HG02623 (cell line): Measurements from ENCODE around the gene SGMS1.
"Not testable (repeated sequence)": the region's sequence is repeated elsewhere in the genome, so short reads cannot be mapped to it uniquely, and the experiment has no call there.

Experiments
- ATAC-seq: cut with Tn5 transposase; IDR thresholded peaks from one replicate; pipeline ENCODE4 v1.9.1; 2021; ENCODE audit warnings: moderate library complexity; ENCODE audit not compliant: unreplicated experiment

The SGMS1 gene

DNA sequence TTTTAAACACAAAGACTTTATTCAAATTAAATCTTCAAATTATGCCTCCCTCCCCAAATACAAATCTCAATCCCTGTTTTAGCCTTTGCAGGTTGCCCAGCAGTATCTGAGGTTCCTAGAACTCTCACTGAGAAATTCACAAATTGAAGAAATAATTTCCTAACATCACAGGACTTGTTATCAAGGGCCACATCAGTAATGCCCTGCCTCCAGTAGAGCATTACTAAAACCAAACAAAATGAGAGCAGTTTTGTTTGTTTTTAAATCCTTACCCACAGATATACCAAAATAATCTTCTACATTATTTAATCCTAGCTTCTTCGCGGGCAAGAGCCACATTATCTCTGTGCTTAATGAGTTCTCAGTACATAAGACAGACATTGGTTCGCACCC, 152.2 kb downstream of the SGMS1 start:
- no peak for ATAC-seq

DNA sequence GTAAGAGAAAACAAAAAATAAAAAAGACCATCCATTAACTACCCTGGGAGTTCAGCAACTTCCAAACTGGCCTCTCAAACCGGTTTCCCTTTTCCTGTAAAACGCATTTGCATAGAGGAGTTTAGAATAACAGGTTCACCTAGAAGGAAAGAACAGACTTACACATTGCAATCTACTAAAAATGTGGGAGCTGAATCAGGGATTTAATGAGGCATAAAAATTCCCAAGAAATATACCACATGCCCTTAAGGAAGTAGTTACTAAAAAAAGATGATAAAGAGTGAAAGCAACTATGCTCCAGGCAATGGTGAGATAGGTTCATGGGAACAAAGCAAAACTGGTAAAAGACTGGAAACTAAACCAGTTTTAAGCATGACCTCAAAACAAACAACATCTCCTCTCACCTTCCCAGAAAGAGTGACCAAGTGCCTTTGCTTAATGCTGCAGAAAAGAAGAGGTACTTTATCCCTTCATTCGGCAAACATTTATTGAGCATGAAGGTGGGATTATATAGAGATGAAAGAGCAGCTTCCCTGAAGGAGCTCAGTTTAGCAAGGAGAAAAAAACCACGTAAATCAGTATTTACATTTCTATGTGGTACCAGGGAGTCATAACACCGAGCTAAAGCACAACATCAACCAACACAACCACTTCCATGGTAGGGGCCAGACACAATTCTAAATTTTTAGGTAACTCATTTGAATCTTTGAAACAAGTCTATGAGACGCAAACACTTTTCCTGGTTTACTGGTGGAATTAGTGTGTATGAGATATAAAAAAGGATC, 152.8 kb downstream of the SGMS1 start:
- ATAC-seq, result no peak

DNA sequence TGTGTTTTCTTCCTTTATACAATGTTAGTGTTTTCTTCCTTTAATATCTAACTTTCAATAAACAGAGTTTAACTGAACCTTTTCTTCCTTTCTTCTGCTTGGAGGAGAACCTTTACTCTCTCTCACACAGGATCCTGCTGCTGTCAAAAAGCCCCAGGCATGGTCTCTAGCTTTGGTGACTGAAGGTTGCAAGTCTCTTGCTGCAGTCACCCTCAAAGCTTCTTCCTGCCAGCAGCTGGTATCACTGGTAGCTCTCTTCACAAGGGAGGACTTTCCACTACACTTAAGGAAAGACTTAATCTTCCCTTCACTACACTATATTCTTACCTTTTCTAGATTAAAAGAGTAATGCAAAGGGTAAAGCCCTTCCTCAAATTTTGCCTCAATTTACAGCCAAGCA, 153.4 kb downstream of the SGMS1 start:
- ATAC-seq, result peak; percentile 59

DNA sequence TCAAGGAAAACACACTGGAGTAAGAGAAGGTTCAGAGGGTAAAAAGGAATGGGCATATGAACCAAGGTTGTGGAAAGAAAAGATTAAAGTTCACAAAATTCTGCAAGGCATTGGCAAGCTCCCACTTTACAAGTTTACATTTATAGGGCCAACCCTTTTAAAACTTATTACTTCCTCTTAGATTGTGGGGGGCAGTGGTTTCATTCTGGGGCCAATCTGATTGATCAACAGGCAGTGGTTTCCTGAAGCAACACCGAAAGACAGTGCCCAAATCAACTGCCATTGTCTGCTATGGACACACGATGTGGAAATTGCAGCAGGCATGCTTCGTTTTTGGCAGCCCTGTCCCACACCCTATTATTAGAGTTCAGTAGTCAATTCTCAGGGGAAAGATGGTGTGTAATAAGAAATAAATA, 154.0 kb downstream of the SGMS1 start:
- no peak for ATAC-seq

DNA sequence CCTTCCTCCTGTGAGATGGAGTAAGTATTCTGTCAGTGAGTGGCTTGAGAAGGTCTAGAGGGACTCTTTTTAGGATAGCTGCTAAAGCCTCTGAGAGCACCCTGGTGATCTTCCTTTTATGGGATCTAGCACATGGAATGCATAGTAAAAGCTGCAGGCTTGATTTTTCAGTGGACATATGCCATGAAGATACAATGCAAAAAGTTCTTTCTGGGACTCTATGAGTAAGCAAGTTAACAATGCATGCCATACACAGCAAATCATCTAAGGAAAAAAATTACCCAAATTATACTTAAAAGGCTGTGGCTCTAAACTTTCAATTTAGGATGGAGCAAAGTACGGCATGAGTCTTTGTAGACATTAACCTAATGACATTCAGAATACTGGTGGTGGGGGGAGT, 154.5 kb downstream of the SGMS1 start:
- no peak for ATAC-seq

DNA sequence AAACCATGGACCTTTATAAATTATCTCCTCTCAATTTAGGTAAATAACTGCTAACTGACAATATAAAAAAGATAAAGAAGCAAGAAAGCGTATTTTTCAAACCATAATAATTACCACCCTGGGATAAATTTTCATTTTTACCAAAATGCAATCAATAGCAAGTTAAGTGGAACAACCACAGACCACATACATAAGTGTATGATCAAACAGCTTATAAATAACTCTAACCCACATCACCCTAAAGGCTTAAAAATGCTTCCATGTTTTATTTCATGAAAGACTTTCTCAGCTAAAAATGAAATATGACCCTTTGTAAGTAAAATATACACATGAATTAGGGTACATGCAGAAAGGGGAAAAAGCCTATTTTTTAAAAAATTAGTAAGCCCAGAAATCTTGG, 156.5 kb downstream of the SGMS1 start:
- ATAC-seq, result no peak

DNA sequence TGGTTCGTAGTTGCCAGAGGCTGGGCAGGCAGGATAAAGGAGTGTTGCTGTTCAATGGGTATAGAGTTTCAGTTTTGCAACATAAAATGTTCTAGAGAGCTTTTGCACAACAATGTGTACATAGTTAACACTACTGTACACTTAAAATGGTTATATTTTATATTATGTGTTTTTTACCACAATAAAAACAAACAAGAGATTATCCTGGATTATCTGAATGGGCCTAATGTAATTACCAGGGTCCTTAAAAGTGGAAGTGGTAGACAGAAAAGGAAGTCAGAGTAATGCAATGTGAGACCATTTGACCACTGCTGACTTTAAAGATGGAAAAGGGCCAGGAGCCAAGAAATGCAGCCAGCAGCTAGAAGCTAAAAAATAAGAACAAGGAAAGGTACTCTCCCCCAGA, 159.7 kb downstream of the SGMS1 start:
- no peak for ATAC-seq

DNA sequence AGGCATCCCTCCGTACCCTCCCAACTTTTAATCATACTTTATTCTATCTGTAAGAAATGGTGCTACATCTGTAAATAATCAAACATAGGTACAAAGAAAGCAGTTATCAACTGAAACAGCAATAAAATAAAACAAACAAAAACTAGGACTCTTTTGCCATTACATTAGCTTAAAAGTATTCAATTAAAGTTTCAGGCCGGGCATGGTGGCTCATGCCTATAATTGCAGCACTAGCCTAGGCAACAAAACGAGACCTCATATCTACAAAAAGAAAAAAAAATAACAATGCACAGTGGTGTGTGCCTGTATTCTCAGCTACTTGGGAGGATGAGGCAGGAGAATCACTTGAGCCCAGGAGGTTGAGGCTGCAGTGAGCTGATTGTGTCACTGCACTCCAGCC, 161.9 kb downstream of the SGMS1 start:
- no peak for ATAC-seq

DNA sequence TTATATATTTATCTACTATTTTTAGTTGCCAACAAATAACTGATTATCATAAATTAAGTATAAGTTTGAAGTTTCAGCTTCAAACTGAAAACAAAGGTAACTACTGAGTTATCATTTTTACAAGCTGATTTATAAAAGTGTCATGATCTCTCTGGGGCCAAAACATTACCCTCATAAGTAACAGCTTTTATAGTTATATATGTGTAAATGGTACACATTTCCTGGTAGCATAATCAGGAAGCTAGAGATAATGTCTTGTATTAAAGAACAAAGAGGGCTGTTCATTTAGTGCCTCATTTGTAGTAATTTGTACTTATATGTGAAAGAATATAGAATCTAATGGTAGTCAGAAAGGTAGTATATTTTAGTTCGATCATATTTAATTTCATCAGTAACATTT, 162.6 kb downstream of the SGMS1 start:
- no peak for ATAC-seq

DNA sequence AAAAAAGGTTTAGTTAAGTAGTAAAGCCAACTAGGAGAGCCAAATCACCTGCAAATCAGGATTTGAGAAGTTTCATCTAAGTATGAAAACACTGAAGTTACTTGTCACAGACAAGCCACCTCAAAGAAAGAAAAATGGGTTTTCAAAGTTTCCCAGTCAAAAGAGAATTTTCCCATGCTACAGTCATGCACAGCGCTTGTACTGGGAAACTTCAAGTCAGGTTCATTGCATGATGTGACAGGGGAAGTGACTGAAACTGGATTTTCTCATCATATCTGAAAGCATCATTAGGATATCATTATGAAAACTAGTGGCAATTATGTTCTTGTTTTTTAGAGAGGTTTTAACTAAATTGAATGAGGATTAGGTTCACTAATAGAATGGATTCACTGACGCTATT, 167.0 kb downstream of the SGMS1 start:
- peak; percentile 29 for ATAC-seq

DNA sequence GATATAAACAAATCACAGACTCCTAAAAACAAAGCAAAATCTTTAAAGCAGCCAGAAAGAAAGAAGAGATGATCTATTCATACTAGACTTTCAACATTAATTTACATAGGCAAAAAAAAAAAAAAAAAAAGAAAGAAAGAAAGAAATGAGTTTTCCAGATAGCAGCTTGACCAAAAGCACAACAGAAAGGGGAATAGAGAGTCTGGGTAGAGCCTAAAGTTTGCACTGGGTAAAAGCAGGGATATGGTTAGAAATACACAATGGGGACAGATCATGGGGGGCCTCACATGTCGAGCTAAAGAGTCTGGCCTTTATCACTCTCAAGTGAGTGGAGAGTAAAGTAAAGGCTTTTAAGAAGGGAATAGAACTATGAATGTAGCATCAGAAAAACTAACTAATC, 169.8 kb downstream of the SGMS1 start:
- ATAC-seq, result no peak

DNA sequence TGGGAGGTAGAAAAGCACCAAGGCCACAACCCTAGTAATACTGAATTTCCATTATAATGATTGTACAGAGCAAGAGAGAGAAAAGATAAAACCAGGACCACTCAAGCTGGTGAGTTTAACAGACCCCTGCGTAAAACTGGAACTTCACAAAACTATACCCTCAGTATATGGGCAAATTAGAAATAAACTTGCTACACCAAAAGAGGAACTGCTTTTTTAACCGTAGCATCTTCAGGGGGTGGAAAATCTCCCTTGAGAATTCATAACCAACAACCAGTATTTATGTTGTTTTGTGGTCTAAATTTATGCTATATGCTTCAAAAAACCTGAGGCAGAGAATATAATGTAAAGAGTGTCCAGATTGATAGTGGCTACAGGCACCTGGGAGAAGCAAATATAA, 171.2 kb downstream of the SGMS1 start:
- peak; percentile 32 for ATAC-seq

DNA sequence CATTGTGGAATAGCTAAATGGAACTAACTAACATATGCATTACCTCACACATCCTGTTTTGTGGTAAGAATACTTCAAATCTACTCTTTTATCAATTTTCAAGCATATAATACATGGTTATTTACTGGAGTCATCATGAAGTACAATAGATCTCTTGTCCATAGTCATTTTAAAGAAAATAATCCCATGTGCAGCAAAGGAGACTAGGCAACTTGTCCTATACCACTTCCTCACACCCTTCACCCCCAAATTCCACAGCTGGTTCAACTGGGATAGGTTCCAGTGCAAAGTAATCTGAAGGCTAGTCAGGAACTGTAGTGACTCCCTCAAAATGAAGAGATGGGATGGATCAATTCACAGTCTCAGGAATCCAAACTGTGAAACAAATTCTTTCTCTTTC, 176.1 kb downstream of the SGMS1 start:
- ATAC-seq, result no peak

DNA sequence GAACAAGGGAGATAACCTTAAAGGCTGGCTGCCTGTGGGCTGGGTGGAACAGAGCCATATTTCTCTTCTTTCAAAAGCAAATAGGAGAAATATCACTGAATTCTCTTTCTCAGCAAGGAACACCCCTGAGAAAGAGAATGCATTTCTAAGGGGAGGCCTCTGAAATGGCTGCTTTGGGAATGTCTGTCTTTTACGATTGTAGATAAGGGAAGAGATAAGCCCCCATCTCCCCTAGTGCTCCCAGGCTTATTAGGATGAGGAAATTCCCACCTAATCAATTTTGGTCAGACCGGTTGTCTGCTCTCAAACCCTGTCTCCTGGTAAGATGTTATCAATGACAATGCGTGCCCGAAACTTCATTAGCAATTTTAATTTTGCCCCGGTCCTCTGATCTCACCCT, 178.0 kb downstream of the SGMS1 start:
- not testable (repeated sequence) for ATAC-seq

DNA sequence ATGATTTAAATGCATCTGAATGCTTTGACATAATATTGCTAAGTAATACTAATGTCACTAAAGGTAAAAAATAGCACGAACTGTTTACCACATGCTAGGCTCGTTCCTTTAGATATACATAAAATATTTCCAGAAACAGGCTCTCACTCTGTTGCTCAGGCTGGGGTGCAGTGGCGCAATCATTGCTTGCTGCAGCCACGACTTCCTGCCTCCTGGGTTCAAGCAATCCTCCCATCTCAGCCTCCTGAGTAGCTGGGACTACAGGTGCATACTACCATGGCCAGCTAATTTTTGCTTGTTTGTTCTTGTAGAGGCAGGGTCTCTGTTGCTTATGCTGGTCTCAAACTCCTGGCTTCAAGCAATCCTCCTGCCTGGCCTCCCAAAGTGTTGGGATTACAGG, 183.3 kb downstream of the SGMS1 start:
- ATAC-seq, result no peak

DNA sequence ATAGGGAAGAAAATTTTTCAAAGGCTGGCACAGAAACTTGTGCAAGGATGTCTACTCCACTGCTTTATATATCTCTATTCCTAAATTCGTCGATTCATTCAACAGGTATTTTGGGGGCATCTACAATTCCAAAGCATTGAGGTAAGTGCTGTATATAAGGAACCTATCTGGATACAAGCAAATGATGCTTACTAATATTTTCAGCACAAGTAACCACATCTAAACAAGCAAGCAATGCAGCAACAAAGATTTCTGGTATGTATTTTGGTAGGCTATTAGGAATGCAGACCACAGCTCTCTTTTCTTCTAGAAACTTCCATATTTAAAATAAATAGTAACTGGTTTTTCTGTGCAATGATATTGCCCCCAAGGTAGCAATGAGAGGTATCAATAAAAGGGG, 183.9 kb downstream of the SGMS1 start:
- ATAC-seq, result no peak

DNA sequence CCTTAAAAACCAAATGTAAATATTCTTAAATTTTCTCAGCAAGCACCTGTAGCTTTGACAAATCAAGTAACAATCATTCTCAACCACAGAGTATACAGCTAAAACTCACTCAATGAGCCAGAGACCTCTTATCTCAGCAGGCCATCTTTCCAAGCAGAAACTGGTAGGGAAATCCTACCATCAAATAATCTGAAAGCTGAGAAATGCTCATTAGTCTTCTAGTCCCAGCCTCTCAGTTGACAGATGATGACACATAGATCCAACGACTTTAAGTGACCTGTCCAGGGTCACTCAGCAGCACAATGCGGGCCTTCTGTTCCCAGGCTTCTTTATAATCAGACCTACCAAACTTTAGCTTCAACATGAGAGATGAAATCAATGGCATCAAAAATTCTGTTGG, 184.6 kb downstream of the SGMS1 start:
- ATAC-seq, result no peak

DNA sequence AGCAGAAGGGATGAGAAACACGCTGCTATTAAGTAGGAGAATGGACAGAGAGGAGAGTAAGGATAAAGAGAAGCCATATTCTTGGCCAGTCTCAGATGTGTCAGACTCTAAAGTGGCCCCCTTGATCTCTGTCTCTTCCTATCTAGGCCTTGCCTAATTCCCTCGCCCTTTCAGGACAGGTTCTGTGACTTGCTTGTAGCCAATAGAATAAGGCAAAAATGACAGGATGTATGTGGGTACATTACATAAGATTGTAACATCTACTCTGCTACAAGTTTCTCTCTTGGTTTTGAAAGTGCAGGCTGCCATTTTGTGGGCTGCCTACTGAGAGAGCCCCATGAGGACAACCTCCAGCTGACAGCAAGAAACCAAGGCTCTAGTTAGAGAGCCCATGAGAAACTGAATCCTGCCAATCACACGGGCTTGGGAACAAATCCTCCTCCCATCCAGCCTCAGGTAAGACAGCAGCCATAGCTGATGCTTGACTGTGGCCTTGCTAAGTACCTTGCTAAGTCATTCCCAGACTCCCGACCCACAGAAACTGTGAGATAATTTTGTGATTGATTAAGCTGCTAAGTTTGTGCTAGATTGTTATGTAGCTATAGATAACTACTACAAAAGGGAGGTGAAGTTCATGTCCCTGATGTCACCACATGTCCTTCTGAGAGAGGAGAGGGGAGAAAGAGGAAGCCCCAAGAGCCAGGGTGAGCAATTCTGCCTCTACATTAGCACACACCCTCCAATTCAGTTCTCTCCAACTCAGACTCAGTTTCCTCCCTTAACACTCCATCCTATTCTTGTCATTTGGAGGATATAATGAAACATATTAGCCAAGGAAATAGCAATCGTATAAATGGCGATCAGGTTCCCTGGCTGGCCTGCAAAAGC, 185.5 kb downstream of the SGMS1 start:
- peak; percentile 22 for ATAC-seq

DNA sequence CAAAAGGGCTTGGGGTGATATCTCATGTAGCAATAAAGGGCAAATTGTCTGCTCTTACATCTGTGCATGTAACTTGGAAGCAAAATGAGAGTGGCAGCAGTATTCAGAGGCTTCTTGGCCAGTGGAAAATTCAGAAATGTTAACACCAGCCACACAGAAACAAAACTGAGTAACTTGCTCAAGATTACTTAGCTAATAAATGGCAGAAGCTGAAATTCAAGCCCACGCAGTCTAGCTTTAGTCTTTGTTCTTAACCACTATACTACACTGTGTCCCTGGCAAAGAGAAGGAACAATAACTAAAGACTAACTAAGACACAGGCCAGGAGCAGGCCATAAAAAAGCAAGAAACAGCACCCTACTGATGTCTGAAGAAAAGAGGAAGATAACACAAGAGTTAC, 186.5 kb downstream of the SGMS1 start:
- ATAC-seq, result peak; percentile 48

DNA sequence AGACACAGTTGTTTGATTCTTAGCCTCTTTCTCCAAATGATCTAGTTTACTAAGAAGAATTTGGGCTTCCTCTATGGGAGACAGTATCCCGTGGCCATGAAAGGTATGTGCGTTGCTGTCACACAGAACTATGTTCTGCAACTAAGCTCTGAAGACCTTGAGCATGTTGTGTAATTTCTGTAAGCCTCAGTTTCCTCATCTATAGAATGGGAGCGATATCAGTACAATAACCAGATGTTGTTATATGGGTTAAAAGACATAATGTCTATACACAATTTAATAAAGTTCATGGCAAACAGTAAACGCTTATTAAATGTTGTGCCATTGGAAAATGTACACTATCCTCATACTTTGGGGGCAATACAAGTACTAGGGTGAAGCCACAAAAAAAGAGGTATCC, 187.0 kb downstream of the SGMS1 start:
- no peak for ATAC-seq

DNA sequence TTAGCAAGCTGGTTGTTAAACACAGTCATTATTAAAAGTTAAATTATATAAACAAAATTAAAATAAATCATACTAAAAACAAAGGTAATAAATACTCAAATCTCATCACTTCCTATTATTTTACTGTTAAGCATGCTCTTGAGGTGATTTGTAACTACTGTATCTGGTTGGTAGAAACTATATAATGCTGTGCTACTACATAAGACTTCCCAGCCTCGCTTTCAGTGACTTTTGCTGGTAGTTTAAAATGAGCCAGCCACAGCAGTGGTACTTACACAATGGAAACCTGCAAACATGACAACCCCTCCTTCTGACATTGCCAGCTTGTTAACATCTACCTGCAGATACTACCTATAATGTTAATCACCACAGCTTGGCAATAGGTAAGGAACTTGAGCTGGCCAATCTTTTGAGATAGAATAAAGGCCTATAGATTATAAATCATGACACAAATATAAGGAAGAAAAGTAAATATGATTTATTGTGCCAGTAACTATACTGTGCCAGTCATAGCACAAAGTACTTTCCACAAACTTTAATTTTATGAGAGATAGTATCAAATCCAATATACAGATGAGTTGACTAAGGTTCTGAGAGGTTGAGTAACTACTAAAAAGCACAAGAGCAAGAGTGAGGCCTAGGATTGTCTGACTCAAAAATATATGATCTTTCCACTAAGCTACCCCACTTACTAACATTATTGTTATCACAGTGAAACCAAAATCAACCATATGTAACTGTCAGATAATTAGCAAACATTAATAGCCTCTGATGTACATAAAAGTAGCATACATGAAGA, 191.3 kb downstream of the SGMS1 start:
- ATAC-seq, result peak; percentile 36
